IMR-90 (cell line): Measurements from ENCODE around the gene ROM1. TPM values are rescaled to one million over a fixed set of nuclear protein-coding genes. Genes with fewer than 3 reads are reported as not detected.

ENCODE experiments used
- ATAC-seq: fragments of 200-7000 bp; cut with Tn5 transposase; 2 replicates; pipeline ENCODE4 v1.9.1; 2020; ENCODE audit warnings: low read depth, mild to moderate bottlenecking, moderate library complexity
- BruUV-seq: library from RNA; stranded (reverse); fragments of 400-500 nt; replicated peaks from 2 replicates; lab custom pipeline; 2021; lab: Mats Ljungman, UMichigan
- CTCF ChIA-PET: fragments of 300-600 bp; formaldehyde crosslinking; extraction: SDS; loops from one replicate; lab custom pipeline; 2021; ENCODE audit warnings: antibody characterized with exemption; lab: Yijun Ruan, JAX
- POLR2A ChIA-PET: fragments of 300-600 bp; sonication (Branson Sonifier 250); formaldehyde crosslinking; loops from one replicate; lab custom pipeline; 2022; ENCODE audit warnings: antibody characterized with exemption; ENCODE audit not compliant: unreplicated experiment; lab: Charles Lee
- DNase-seq: peaks from one replicate; pipeline ENCODE4 v3.0.0; 2013
- H2AFZ ChIP-seq: replicated peaks from 2 replicates; pipeline ENCODE3; 2013; ENCODE audit warnings: low read length, mild to moderate bottlenecking; ENCODE audit not compliant: poor library complexity
- H2AK5ac ChIP-seq: 2 replicates; pipeline ENCODE4 v1.6.1; 2013; ENCODE audit warnings: low read depth, low read length, inconsistent platforms
- H2AK9ac ChIP-seq: replicated peaks from 2 replicates; pipeline ENCODE3; 2013; ENCODE audit warnings: mild to moderate bottlenecking, low read depth, low read length, moderate library complexity; ENCODE audit not compliant: poor library complexity
- H2BK120ac ChIP-seq: 2 replicates; pipeline ENCODE4 v1.6.1; 2013; ENCODE audit warnings: low read depth, low read length, inconsistent platforms
- H2BK15ac ChIP-seq: 3 replicates; pipeline ENCODE4 v1.6.1; 2013; ENCODE audit warnings: low read depth, low read length, inconsistent platforms
- H2BK20ac ChIP-seq: 2 replicates; pipeline ENCODE4 v1.6.1; 2013; ENCODE audit warnings: low read depth, mild to moderate bottlenecking, inconsistent platforms, low read length, moderate library complexity
- H2BK5ac ChIP-seq: 2 replicates; pipeline ENCODE4 v1.6.1; 2013; ENCODE audit warnings: mild to moderate bottlenecking, low read depth, low read length, inconsistent platforms; ENCODE audit not compliant: poor library complexity, severe bottlenecking
- H3K14ac ChIP-seq: replicated peaks from 2 replicates; pipeline ENCODE4 v1.6.1; 2013; ENCODE audit warnings: low read depth, low read length, inconsistent platforms
- H3K18ac ChIP-seq: 2 replicates; pipeline ENCODE4 v1.6.1; 2013; ENCODE audit warnings: low read depth, low read length, control low read depth
- H3K23ac ChIP-seq: 2 replicates; pipeline ENCODE4 v1.6.1; 2013; ENCODE audit warnings: low read depth, low read length, inconsistent platforms
- H3K27ac ChIP-seq: 2 replicates; pipeline ENCODE4 v1.5.1; 2013; ENCODE audit warnings: mild to moderate bottlenecking, control low read depth, low read length; ENCODE audit not compliant: insufficient read depth
- H3K27me3 ChIP-seq: 2 replicates; pipeline ENCODE4 v1.6.1; 2013; ENCODE audit warnings: low read length; ENCODE audit not compliant: control insufficient read depth, insufficient read depth
- H3K36me3 ChIP-seq: 2 replicates; pipeline ENCODE4 v1.6.1; 2013; ENCODE audit warnings: low read length, mixed read lengths; ENCODE audit not compliant: control insufficient read depth, insufficient read depth
- H3K4ac ChIP-seq: 2 replicates; pipeline ENCODE4 v1.6.1; 2013; ENCODE audit warnings: low read depth, low read length, inconsistent platforms
- H3K4me1 ChIP-seq: 2 replicates; pipeline ENCODE4 v1.6.1; 2013; ENCODE audit warnings: low read length, mixed read lengths; ENCODE audit not compliant: control insufficient read depth, insufficient read depth
- H3K4me2 ChIP-seq: 2 replicates; pipeline ENCODE4 v1.6.1; 2013; ENCODE audit warnings: low read depth, mild to moderate bottlenecking, control low read depth, low read length, moderate library complexity
- H3K4me3 ChIP-seq: 2 replicates; pipeline ENCODE4 v1.5.1; 2013; ENCODE audit warnings: low read depth, mild to moderate bottlenecking, control low read depth, low read length, moderate library complexity; ENCODE audit not compliant: insufficient read depth
- H3K56ac ChIP-seq: 2 replicates; pipeline ENCODE4 v1.6.1; 2013; ENCODE audit warnings: low read length, inconsistent platforms; ENCODE audit not compliant: insufficient read depth; ENCODE audit errors: extremely low read depth
- H3K79me1 ChIP-seq, 2 experiments: 2 replicates each; pipeline ENCODE4 v1.6.1; 2013; ENCODE audit warnings: low read length in 2 of 2, inconsistent platforms in 1 of 2, low read depth in 1 of 2
- H3K9ac ChIP-seq: 2 replicates; pipeline ENCODE4 v1.6.1; 2013; ENCODE audit warnings: low read depth, low read length, control low read depth
- H3K9me1 ChIP-seq: 2 replicates; pipeline ENCODE4 v1.6.1; 2013; ENCODE audit warnings: low read length, inconsistent platforms; ENCODE audit not compliant: insufficient read depth
- H3K9me3 ChIP-seq: 2 replicates; pipeline ENCODE4 v1.6.1; 2013; ENCODE audit warnings: low read length; ENCODE audit not compliant: control insufficient read depth, insufficient read depth
- H4K20me1 ChIP-seq: 2 replicates; pipeline ENCODE4 v1.6.1; 2013; ENCODE audit warnings: low read length, inconsistent platforms; ENCODE audit not compliant: insufficient read depth
- H4K5ac ChIP-seq: 2 replicates; pipeline ENCODE4 v1.6.1; 2013; ENCODE audit warnings: mild to moderate bottlenecking, low read depth, low read length, control low read depth
- H4K8ac ChIP-seq, 2 experiments: 2 replicates each; pipeline ENCODE4 v1.6.1; 2013; ENCODE audit warnings: low read depth in 2 of 2, low read length in 2 of 2, control low read depth in 1 of 2, inconsistent platforms in 1 of 2
- H4K91ac ChIP-seq: 2 replicates; pipeline ENCODE4 v1.6.1; 2013; ENCODE audit warnings: low read depth, low read length, inconsistent platforms; ENCODE audit not compliant: insufficient read depth
- BHLHE40 ChIP-seq: fragments of 150-350 bp; IDR thresholded peaks from 2 replicates; pipeline ENCODE4 v1.6.1; 2016; ENCODE audit warnings: mild to moderate bottlenecking, low read depth, low read length
- FOS ChIP-seq: fragments of 150-350 bp; IDR thresholded peaks from 2 replicates; pipeline ENCODE4 v1.6.1; 2016; ENCODE audit warnings: low read depth, low read length
- MXI1 ChIP-seq: IDR thresholded peaks from 2 replicates; pipeline ENCODE4 v1.6.1; 2012; ENCODE audit warnings: low read depth, mild to moderate bottlenecking, low read length, moderate library complexity, borderline replicate concordance
- NFE2L2 ChIP-seq: fragments of 150-350 bp; IDR thresholded peaks from 2 replicates; pipeline ENCODE4 v1.6.1; 2016; ENCODE audit warnings: low read depth, mild to moderate bottlenecking, low read length
- RAD21 ChIP-seq: IDR thresholded peaks from 2 replicates; pipeline ENCODE4 v1.6.1; 2012; ENCODE audit warnings: low read length, improper control_type of control experiment
- RFX5 ChIP-seq: IDR thresholded peaks from 2 replicates; pipeline ENCODE4 v1.8.0; 2012; ENCODE audit warnings: low read depth, mild to moderate bottlenecking, low read length, moderate library complexity
- SMC3 ChIP-seq: fragments of 150-350 bp; IDR thresholded peaks from 2 replicates; pipeline ENCODE4 v1.6.1; 2016; ENCODE audit warnings: low read depth, mild to moderate bottlenecking, antibody characterized with exemption, low read length, moderate library complexity
- WGBS, 2 experiments: methylation state at CpG; one replicate each; pipeline versions ENCODE4 v1.1.5 to v1.1.7; 2013; ENCODE audit warnings: missing lambda C conversion rate in 2 of 2; ENCODE audit not compliant: insufficient read length in 1 of 2; ENCODE audit errors: extremely low coverage in 2 of 2; 5-methylcytosine and 5-hydroxymethylcytosine counted together
- dilution Hi-C: fragments of 300-500 bp; cut with HindIII; formaldehyde crosslinking; loops from one replicate; pipeline ENCODE4 v1.14.3; 2018; ENCODE audit warnings: low sequenced_read_pairs; ENCODE audit not compliant: unreplicated experiment
- in situ Hi-C: fragments of 300-500 bp; cut with MboI; formaldehyde crosslinking; loops from 3 replicates; pipeline ENCODE4 v1.14.3; 2019; ENCODE audit warnings: low sequenced_read_pairs, inconsistent platforms, mixed read lengths
- intact Hi-C: fragments of 100-400 bp; cut with micrococcal nuclease; formaldehyde crosslinking; loops from 2 replicates; pipeline ENCODE4 v1.10.0; 2022
- polyA plus RNA-seq, 3 experiments: library from polyadenylated mRNA; depleted of rRNA; stranded (reverse); fragments of >200 nt; gene quantifications; 2 replicates each; pipeline ENCODE4 v1.2.3, GENCODE V29; 2012; ENCODE audit warnings: low replicate concordance in 1 of 3
- total RNA-seq: library from RNA; depleted of rRNA; stranded (reverse); fragments of >200 nt; gene quantifications from 2 replicates; pipeline ENCODE4 v1.2.3, GENCODE V29; 2012
- TF ChIP-seq, protein P1 (sequence below): fragments of 150-350 bp; IDR thresholded peaks from 2 replicates; pipeline ENCODE4 v1.6.1; 2016; ENCODE audit warnings: low read depth, mild to moderate bottlenecking, low read length, moderate library complexity, borderline replicate concordance
- TF ChIP-seq, protein P2 (sequence below): conservative IDR thresholded peaks from 2 replicates; pipeline ENCODE4 v1.5.1; 2012; ENCODE audit warnings: mild to moderate bottlenecking, low read depth, low read length, improper control_type of control experiment

The ROM1 gene
- total and polyA plus RNA-seq, 2 of the 4 experiments (the other 2 are of a cell fraction) = 2.2 to 2.5 TPM

DNA sequence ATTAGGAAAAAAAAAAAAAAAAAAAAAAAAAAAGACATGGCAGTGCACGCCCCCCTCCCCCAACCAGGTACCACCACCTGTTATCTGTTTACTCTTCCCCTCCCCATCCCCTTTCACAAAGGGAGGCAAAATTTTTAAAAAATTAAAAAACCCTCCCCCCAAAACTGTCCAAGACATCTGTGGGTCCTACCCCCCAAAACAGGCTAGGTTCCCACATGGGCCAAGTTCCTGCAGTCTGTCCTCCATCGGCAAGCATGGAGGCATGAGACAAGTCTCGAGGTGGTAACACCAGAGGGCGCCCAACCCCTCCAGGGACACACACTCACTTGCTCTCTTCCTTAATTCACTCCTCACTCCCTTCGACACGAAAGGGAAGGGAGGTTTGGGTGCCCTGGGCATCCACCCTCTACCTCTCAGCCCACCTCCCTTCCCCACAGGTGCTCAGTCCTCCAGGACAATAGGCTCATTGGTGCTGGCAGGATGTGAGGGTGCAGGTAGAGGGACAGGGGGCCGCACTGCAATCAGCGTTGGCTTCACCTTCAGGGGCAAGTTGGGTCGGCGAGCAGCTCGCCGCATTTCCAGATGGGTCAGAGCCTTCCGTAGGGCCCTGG, 19.5 kb upstream of the ROM1 start:
- Histone ChIP-seq H3K27me3 (no peaks in the 10 kb centered on the region), H3K4me1 (peaks cover 6% of the 10 kb centered on the region), H4K8ac (no peak overlapping the region), H2AK5ac (0 out of 2 replicates have a peak overlapping the region, but pooled peaks have one; percentile 2), H3K4ac (no peak overlapping the region), H3K23ac (no peak overlapping the region), H2BK15ac (no peak overlapping the region), H3K79me1 (peaks cover 24 to 51% of the 10 kb centered on the region in 2 experiments), H3K14ac (no peak overlapping the region), H3K9ac (no peak overlapping the region), H2BK5ac (no peak overlapping the region), H3K36me3 (peaks cover 51% of the 10 kb centered on the region), H3K9me3 (no peaks in the 10 kb centered on the region), H2AK9ac (no peak overlapping the region), H4K5ac (no peak overlapping the region), H2AFZ (no peak overlapping the region), H3K27ac (no peak overlapping the region), H4K91ac (no peak overlapping the region), H3K9me1 (0 out of 2 replicates have a peak, but pooled peaks cover 4% of the 10 kb centered on the region), H3K4me2 (no peak overlapping the region), H3K56ac (no peak overlapping the region), H3K18ac (no peak overlapping the region), H2BK120ac (no peak overlapping the region), H3K4me3 (no peak overlapping the region), H4K20me1 (peaks cover 7% of the 10 kb centered on the region; the same call in 1 of the 2 replicates), H2BK20ac (no peak overlapping the region)
- 83% methylated on average over 2 of the region's 13 CpGs; no CpG with 5 or more reads in 1 of the 2 experiments for WGBS, 2 experiments
- CTCF ChIA-PET = interaction anchor here (0.6 kb wide), 2 partner anchors 86 to 263 kb away, joined by 3 read pairs; no protein-coding TSS in a partner anchor
- POLR2A ChIA-PET = interaction anchor here (0.5 kb wide), 1 partner anchor 29 kb away, joined by 5 read pairs; no protein-coding TSS in a partner anchor
- in situ Hi-C loops (no loop called here), intact Hi-C loops (loop anchor here (10.0 kb wide), 1 partner anchor 101 kb away; no protein-coding TSS in a partner anchor), dilution Hi-C loops (no loop called here)
- TF ChIP-seq BHLHE40 (no peak), FOS (no peak), RFX5 (no peak), RAD21 (peak; percentile 44), NFE2L2 (no peak), SMC3 (peak; percentile 43), MXI1 (peak; percentile 52; the same call in 1 of the 2 replicates)
- TF ChIP-seq, protein P1, sequence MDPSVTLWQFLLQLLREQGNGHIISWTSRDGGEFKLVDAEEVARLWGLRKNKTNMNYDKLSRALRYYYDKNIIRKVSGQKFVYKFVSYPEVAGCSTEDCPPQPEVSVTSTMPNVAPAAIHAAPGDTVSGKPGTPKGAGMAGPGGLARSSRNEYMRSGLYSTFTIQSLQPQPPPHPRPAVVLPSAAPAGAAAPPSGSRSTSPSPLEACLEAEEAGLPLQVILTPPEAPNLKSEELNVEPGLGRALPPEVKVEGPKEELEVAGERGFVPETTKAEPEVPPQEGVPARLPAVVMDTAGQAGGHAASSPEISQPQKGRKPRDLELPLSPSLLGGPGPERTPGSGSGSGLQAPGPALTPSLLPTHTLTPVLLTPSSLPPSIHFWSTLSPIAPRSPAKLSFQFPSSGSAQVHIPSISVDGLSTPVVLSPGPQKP = no peak
- TF ChIP-seq, protein P2, sequence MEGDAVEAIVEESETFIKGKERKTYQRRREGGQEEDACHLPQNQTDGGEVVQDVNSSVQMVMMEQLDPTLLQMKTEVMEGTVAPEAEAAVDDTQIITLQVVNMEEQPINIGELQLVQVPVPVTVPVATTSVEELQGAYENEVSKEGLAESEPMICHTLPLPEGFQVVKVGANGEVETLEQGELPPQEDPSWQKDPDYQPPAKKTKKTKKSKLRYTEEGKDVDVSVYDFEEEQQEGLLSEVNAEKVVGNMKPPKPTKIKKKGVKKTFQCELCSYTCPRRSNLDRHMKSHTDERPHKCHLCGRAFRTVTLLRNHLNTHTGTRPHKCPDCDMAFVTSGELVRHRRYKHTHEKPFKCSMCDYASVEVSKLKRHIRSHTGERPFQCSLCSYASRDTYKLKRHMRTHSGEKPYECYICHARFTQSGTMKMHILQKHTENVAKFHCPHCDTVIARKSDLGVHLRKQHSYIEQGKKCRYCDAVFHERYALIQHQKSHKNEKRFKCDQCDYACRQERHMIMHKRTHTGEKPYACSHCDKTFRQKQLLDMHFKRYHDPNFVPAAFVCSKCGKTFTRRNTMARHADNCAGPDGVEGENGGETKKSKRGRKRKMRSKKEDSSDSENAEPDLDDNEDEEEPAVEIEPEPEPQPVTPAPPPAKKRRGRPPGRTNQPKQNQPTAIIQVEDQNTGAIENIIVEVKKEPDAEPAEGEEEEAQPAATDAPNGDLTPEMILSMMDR = peak; percentile 59
- DNase-seq = peak; percentile 70
- BruUV-seq = no TSS peak
- no peak; the same call in 1 of the 2 replicates for ATAC-seq
